GM12878 (cell line): ENCODE measurements around the gene HYAL1. TPM values are rescaled to one million over a fixed set of nuclear protein-coding genes. Genes with fewer than 3 reads are reported as not detected.

Source experiments
- ATAC-seq: fragments of 200-7000 bp; cut with Tn5 transposase; 3 replicates; pipeline ENCODE4 v1.9.1; 2020; ENCODE audit warnings: mild to moderate bottlenecking, moderate library complexity
- BruUV-seq: library from RNA; stranded (reverse); fragments of 400-500 nt; replicated peaks from 2 replicates; lab custom pipeline; 2021; lab: Mats Ljungman, UMichigan
- CTCF ChIA-PET: fragments of 300-600 bp; sonication (Branson Sonifier 250); formaldehyde crosslinking; extraction: SDS; loops from one replicate; lab custom pipeline; 2021; ENCODE audit warnings: inconsistent platforms; lab: Yijun Ruan, JAX
- POLR2A ChIA-PET: fragments of 350-600 bp; formaldehyde crosslinking; extraction: SDS; loops from one replicate; lab custom pipeline; 2021; ENCODE audit warnings: inconsistent platforms; lab: Charles Lee
- RAD21 ChIA-PET: fragments of 300-600 bp; sonication (Branson Sonifier 250); formaldehyde crosslinking; loops from one replicate; lab custom pipeline; 2023; ENCODE audit warnings: antibody characterized with exemption; ENCODE audit not compliant: unreplicated experiment; lab: Charles Lee
- SMC1A ChIA-PET: fragments of 300-600 bp; sonication (Branson Sonifier 250); formaldehyde crosslinking; loops from one replicate; lab custom pipeline; 2023; ENCODE audit not compliant: unreplicated experiment, uncharacterized antibody; lab: Charles Lee
- DNase-seq: peaks from one replicate; pipeline ENCODE4 v3.0.0-alpha.2; 2011; ENCODE audit warnings: low read depth, low spot score
- FAIRE-seq: peaks from 3 replicates; lab custom pipeline; 2011; peaks lifted over from hg19 to GRCh38; lab: Jason Lieb, UNC
- H2AFZ ChIP-seq: 2 replicates; pipeline ENCODE4 v1.6.0; 2011; ENCODE audit warnings: low read depth, low read length, control low read depth; ENCODE audit not compliant: control insufficient read depth
- H3K27ac ChIP-seq: 2 replicates; pipeline ENCODE4 v1.5.1; 2011; ENCODE audit warnings: control low read depth; ENCODE audit not compliant: control insufficient read depth, insufficient read depth
- H3K27me3 ChIP-seq, 2 experiments: replicated peaks in 1 of 2; 2 replicates each; pipeline versions ENCODE4 v1.6.0 to v1.6.1; 2011; ENCODE audit warnings: low read length in 1 of 2; ENCODE audit not compliant: control insufficient read depth in 2 of 2, insufficient read depth in 2 of 2
- H3K36me3 ChIP-seq, 2 experiments: 2 replicates each; pipeline ENCODE4 v1.5.1; 2011; ENCODE audit warnings: low read length in 1 of 2; ENCODE audit not compliant: control insufficient read depth in 2 of 2, insufficient read depth in 2 of 2
- H3K4me1 ChIP-seq: 2 replicates; pipeline ENCODE4 v1.6.1; 2011; ENCODE audit warnings: mild to moderate bottlenecking, low read length, moderate library complexity, mixed read lengths; ENCODE audit not compliant: control insufficient read depth, insufficient read depth
- H3K4me2 ChIP-seq: 2 replicates; pipeline ENCODE4 v1.6.0; 2011; ENCODE audit warnings: control low read depth; ENCODE audit not compliant: control insufficient read depth, insufficient read depth
- H3K4me3 ChIP-seq: fragments of 200-600 bp; sonication (generic); 2 replicates; pipeline ENCODE4 v1.5.1; 2016
- H3K79me2 ChIP-seq: 2 replicates; pipeline ENCODE4 v1.6.0; 2011; ENCODE audit warnings: low read length; ENCODE audit not compliant: control insufficient read depth, insufficient read depth
- H3K9ac ChIP-seq: 2 replicates; pipeline ENCODE4 v1.8.0; 2011; ENCODE audit warnings: low read length, control low read depth, mixed read lengths; ENCODE audit not compliant: control insufficient read depth, insufficient read depth
- H3K9me3 ChIP-seq: replicated peaks from 3 replicates; pipeline ENCODE4 v1.5.1; 2011; ENCODE audit warnings: mild to moderate bottlenecking, low read length; ENCODE audit not compliant: control insufficient read depth, insufficient read depth
- H4K20me1 ChIP-seq: 2 replicates; pipeline ENCODE4 v1.6.0; 2011; ENCODE audit not compliant: control insufficient read depth, insufficient read depth
- CHD2 ChIP-seq: IDR thresholded peaks from 2 replicates; pipeline ENCODE4 v1.6.1; 2011; ENCODE audit warnings: low read depth, low read length, improper control_type of control experiment, borderline replicate concordance
- ESRRA ChIP-seq: IDR thresholded peaks from 2 replicates; pipeline ENCODE4 v1.6.1; 2012; ENCODE audit warnings: mild to moderate bottlenecking, low read length, improper control_type of control experiment
- IRF4 ChIP-seq: IDR thresholded peaks from 2 replicates; pipeline ENCODE4 v1.6.1; 2011; ENCODE audit warnings: low read depth, low read length
- KAT2A ChIP-seq: conservative IDR thresholded peaks from 2 replicates; pipeline ENCODE4 v1.6.1; 2011; ENCODE audit warnings: low read depth, low read length; ENCODE audit not compliant: control insufficient read depth
- KDM1A ChIP-seq: fragments of 200-600 bp; sonication (generic); IDR thresholded peaks from 2 replicates; pipeline ENCODE4 v1.6.1; 2016; ENCODE audit warnings: borderline replicate concordance
- RAD21 ChIP-seq: IDR thresholded peaks from 2 replicates; pipeline ENCODE4 v1.6.1; 2011; ENCODE audit warnings: mild to moderate bottlenecking, low read depth, low read length, moderate library complexity; ENCODE audit not compliant: insufficient read depth
- SRF ChIP-seq, 2 experiments: IDR thresholded peaks; 2 replicates each; pipeline ENCODE4 v1.6.1; 2011; ENCODE audit warnings: low read depth in 2 of 2, low read length in 2 of 2, mild to moderate bottlenecking in 1 of 2, moderate library complexity in 1 of 2
- TCF3 ChIP-seq: IDR thresholded peaks from 2 replicates; pipeline ENCODE4 v1.6.1; 2012; ENCODE audit warnings: low read depth, mild to moderate bottlenecking, low read length, borderline replicate concordance; ENCODE audit not compliant: insufficient read depth
- ZNF622 ChIP-seq: fragments of 450-650 bp; IDR thresholded peaks from 2 replicates; pipeline ENCODE4 v1.6.1; 2017; ENCODE audit warnings: mild to moderate bottlenecking, inconsistent platforms
- WGBS: methylation state at CpG from one replicate; pipeline ENCODE4 v1.1.6; 2016; ENCODE audit warnings: low lambda C conversion rate; ENCODE audit not compliant: insufficient replicate concordance, insufficient coverage; ENCODE audit errors: missing lambda C conversion rate; 5-methylcytosine and 5-hydroxymethylcytosine counted together
- in situ Hi-C: fragments of 300-500 bp; cut with MboI; formaldehyde crosslinking; loops from 9 replicates; pipeline ENCODE4 v1.14.3; 2018; ENCODE audit warnings: mixed read lengths
- intact Hi-C: fragments of 100-400 bp; cut with micrococcal nuclease; formaldehyde crosslinking; loops from one replicate; pipeline ENCODE4 v1.14.2; 2022; ENCODE audit not compliant: unreplicated experiment
- polyA plus RNA-seq, 11 experiments: library from polyadenylated mRNA; depleted of rRNA in 4 of 11; unstranded in 6 of 11; stranded (reverse) in 5 of 11; fragments of >200 nt; fragmentation: Nextera tagmentation in 4 of 11; fragmentation: Illumina TruSeq in 1 of 11; extraction: Ambion mirVana in 4 of 11; extraction: Trizol in 1 of 11; gene quantifications; 1 replicate in 1 of 11; 2 replicates in 10 of 11; pipeline versions ENCODE4 v1.2.1 to v1.2.3, GENCODE V29; 2011 to 2016; ENCODE audit warnings: inconsistent platforms in 2 of 11, missing spikeins in 2 of 11, low read depth in 1 of 11
- total RNA-seq, 4 experiments: library from RNA; depleted of rRNA in 3 of 4; stranded (reverse); fragments of >200 nt in 3 of 4; fragmentation: Illumina TruSeq in 1 of 4; extraction: Trizol in 1 of 4; gene quantifications; 2 replicates each; pipeline versions ENCODE4 v1.2.1 to v1.2.3, GENCODE V29; 2013 to 2021
- TF ChIP-seq, protein P1 (sequence below): fragments of 450-650 bp; IDR thresholded peaks from 2 replicates; pipeline ENCODE4 v1.6.1; 2014; ENCODE audit warnings: mild to moderate bottlenecking
- TF ChIP-seq, protein P2 (sequence below): fragments of 150-350 bp; IDR thresholded peaks from 2 replicates; pipeline ENCODE4 v1.6.1; 2016; ENCODE audit warnings: low read depth, low read length
- TF ChIP-seq, protein P3 (sequence below): fragments of 450-650 bp; formaldehyde crosslinking; IDR thresholded peaks from 2 replicates; pipeline ENCODE4 v1.5.0; 2022; ENCODE audit warnings: mild to moderate bottlenecking, missing genetic modification characterization
- TF ChIP-seq, protein P4 (sequence below): fragments of 450-650 bp; IDR thresholded peaks from 2 replicates; pipeline ENCODE4 v1.6.1; 2017; ENCODE audit warnings: low read depth, mild to moderate bottlenecking, moderate library complexity

Gene HYAL1
- total and polyA plus RNA-seq, 10 of the 15 experiments (the other 5 are each of a cell fraction or from before 2014, with no cell fraction given): 0.04 to 0.55 (median 0.18) TPM; not detected in 2

DNA sequence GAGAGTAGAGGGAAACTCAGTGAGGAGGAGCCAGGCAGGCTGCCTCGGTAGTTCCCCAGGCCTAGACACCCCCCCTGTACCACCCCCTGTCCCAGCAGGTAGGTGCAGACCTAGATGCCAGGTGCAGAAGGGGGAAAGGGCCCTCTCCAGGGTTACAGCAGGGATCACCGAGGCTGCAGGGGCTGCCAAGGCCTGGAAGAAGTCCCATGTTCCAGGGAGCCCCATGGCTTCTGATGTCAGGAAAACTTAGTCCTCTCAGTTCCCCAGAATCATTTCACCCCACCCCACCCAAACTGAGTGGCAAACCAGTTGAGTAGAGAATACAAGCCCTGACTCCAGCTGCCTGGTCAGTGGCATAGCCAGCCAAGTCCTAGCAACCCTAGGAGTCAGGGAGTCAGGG lies 41.9 kb downstream of the HYAL1 start:
- H3K27ac ChIP-seq: no peak overlapping the region
- ChIA-PET SMC1A (interaction anchor here (1.2 kb wide), 1 partner anchor 15 kb away, joined by 3 read pairs; no protein-coding TSS in a partner anchor), POLR2A (interaction anchor here (1.9 kb wide), 1 partner anchor 18 kb away, joined by 4 read pairs; the partner anchor contains the start of gene LSMEM2), RAD21 (interaction anchor here (0.8 to 2.2 kb wide), 3 partner anchors 10 to 35 kb away, joined by 3 to 18 read pairs (median 3); no protein-coding TSS in a partner anchor), CTCF (interaction anchor here (1.5 to 7.9 kb wide), 6 partner anchors 13 to 37 kb away, joined by 5 to 44 read pairs (median 8); partner anchors contain the start of genes GNAI2, HYAL3 and NAA80)
- H3K36me3 ChIP-seq: peaks cover 9 to 17% of the 10 kb centered on the region in 2 experiments; a peak in 3 of 4 replicates
- no peak for DNase-seq
- no peak overlapping the region for H3K4me3 ChIP-seq
- ATAC-seq: no peak
- H3K79me2 ChIP-seq: no peaks in the 10 kb centered on the region
- no peaks in the 10 kb centered on the region for H4K20me1 ChIP-seq
- in situ Hi-C loops: no loop called here
- no peak for FAIRE-seq
- BruUV-seq: no TSS peak
- H3K9me3 ChIP-seq: peaks cover 10% of the 10 kb centered on the region; the same call in 1 of the 3 replicates
- WGBS: 86% methylated on average over 2 of the region's 2 CpGs
- no peaks in the 10 kb centered on the region; a peak in 1 of 4 replicates for H3K27me3 ChIP-seq
- H2AFZ ChIP-seq: no peak overlapping the region
- no peak overlapping the region for H3K9ac ChIP-seq
- intact Hi-C loops: no loop called here
- no peak overlapping the region for H3K4me2 ChIP-seq
- peaks cover 14% of the 10 kb centered on the region for H3K4me1 ChIP-seq
- TF ChIP-seq CHD2 (no peak), TCF3 (no peak), RAD21 (no peak), KAT2A (no peak), ESRRA (no peak), KDM1A (no peak), ZNF622 (no peak), IRF4 (no peak), SRF (IDR thresholded peaks at IDR 0.05; ENCODE audit: low read depth in 2 of 2, low read length in 2 of 2) (no peak)
- TF ChIP-seq, protein P1, sequence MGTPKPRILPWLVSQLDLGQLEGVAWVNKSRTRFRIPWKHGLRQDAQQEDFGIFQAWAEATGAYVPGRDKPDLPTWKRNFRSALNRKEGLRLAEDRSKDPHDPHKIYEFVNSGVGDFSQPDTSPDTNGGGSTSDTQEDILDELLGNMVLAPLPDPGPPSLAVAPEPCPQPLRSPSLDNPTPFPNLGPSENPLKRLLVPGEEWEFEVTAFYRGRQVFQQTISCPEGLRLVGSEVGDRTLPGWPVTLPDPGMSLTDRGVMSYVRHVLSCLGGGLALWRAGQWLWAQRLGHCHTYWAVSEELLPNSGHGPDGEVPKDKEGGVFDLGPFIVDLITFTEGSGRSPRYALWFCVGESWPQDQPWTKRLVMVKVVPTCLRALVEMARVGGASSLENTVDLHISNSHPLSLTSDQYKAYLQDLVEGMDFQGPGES: no peak
- TF ChIP-seq, protein P2, sequence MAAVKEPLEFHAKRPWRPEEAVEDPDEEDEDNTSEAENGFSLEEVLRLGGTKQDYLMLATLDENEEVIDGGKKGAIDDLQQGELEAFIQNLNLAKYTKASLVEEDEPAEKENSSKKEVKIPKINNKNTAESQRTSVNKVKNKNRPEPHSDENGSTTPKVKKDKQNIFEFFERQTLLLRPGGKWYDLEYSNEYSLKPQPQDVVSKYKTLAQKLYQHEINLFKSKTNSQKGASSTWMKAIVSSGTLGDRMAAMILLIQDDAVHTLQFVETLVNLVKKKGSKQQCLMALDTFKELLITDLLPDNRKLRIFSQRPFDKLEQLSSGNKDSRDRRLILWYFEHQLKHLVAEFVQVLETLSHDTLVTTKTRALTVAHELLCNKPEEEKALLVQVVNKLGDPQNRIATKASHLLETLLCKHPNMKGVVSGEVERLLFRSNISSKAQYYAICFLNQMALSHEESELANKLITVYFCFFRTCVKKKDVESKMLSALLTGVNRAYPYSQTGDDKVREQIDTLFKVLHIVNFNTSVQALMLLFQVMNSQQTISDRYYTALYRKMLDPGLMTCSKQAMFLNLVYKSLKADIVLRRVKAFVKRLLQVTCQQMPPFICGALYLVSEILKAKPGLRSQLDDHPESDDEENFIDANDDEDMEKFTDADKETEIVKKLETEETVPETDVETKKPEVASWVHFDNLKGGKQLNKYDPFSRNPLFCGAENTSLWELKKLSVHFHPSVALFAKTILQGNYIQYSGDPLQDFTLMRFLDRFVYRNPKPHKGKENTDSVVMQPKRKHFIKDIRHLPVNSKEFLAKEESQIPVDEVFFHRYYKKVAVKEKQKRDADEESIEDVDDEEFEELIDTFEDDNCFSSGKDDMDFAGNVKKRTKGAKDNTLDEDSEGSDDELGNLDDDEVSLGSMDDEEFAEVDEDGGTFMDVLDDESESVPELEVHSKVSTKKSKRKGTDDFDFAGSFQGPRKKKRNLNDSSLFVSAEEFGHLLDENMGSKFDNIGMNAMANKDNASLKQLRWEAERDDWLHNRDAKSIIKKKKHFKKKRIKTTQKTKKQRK: no peak
- TF ChIP-seq, protein P3, sequence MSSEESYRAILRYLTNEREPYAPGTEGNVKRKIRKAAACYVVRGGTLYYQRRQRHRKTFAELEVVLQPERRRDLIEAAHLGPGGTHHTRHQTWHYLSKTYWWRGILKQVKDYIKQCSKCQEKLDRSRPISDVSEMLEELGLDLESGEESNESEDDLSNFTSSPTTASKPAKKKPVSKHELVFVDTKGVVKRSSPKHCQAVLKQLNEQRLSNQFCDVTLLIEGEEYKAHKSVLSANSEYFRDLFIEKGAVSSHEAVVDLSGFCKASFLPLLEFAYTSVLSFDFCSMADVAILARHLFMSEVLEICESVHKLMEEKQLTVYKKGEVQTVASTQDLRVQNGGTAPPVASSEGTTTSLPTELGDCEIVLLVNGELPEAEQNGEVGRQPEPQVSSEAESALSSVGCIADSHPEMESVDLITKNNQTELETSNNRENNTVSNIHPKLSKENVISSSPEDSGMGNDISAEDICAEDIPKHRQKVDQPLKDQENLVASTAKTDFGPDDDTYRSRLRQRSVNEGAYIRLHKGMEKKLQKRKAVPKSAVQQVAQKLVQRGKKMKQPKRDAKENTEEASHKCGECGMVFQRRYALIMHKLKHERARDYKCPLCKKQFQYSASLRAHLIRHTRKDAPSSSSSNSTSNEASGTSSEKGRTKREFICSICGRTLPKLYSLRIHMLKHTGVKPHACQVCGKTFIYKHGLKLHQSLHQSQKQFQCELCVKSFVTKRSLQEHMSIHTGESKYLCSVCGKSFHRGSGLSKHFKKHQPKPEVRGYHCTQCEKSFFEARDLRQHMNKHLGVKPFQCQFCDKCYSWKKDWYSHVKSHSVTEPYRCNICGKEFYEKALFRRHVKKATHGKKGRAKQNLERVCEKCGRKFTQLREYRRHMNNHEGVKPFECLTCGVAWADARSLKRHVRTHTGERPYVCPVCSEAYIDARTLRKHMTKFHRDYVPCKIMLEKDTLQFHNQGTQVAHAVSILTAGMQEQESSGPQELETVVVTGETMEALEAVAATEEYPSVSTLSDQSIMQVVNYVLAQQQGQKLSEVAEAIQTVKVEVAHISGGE (CRISPR knock-in tag): no peak
- TF ChIP-seq, protein P4, sequence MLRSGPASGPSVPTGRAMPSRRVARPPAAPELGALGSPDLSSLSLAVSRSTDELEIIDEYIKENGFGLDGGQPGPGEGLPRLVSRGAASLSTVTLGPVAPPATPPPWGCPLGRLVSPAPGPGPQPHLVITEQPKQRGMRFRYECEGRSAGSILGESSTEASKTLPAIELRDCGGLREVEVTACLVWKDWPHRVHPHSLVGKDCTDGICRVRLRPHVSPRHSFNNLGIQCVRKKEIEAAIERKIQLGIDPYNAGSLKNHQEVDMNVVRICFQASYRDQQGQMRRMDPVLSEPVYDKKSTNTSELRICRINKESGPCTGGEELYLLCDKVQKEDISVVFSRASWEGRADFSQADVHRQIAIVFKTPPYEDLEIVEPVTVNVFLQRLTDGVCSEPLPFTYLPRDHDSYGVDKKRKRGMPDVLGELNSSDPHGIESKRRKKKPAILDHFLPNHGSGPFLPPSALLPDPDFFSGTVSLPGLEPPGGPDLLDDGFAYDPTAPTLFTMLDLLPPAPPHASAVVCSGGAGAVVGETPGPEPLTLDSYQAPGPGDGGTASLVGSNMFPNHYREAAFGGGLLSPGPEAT: no peak
